ENCODE data around the gene EXOC2. TPM values are rescaled to one million over a fixed set of nuclear protein-coding genes. Genes with fewer than 3 reads are reported as not detected.

EXOC2 gene
- total RNA-seq, 1 donor from 2014 or later: 35.3 TPM

GRCh38 chr6:473356-473755, 219.6 kb downstream of the EXOC2 start:
- no peak for TF ChIP-seq CTCF (IDR thresholded peaks at IDR 0.05; ENCODE audit: insufficient read depth, low read length, poor library complexity, severe bottlenecking)
- H3K36me3 ChIP-seq (ENCODE audit: control insufficient read depth, insufficient read depth, low read length): no peaks in the 10 kb centered on the region
- no peak for DNase-seq (ENCODE audit: low read depth)
- peaks cover 3% of the 10 kb centered on the region for H3K27me3 ChIP-seq (ENCODE audit: control insufficient read depth, insufficient read depth, low read length)
- H3K4me3 ChIP-seq (ENCODE audit: low read depth, low read length): no peak overlapping the region

GRCh38 chr6:470901-471448, 222.0 kb downstream of the EXOC2 start:
- no peak for DNase-seq (ENCODE audit: low read depth)
- no peaks in the 10 kb centered on the region for H3K36me3 ChIP-seq (ENCODE audit: control insufficient read depth, insufficient read depth, low read length)
- no peak for TF ChIP-seq CTCF (IDR thresholded peaks at IDR 0.05; ENCODE audit: insufficient read depth, low read length, poor library complexity, severe bottlenecking)
- peaks cover 3% of the 10 kb centered on the region for H3K27me3 ChIP-seq (ENCODE audit: control insufficient read depth, insufficient read depth, low read length)
- H3K4me3 ChIP-seq (ENCODE audit: low read depth, low read length): no peak overlapping the region

DNA sequence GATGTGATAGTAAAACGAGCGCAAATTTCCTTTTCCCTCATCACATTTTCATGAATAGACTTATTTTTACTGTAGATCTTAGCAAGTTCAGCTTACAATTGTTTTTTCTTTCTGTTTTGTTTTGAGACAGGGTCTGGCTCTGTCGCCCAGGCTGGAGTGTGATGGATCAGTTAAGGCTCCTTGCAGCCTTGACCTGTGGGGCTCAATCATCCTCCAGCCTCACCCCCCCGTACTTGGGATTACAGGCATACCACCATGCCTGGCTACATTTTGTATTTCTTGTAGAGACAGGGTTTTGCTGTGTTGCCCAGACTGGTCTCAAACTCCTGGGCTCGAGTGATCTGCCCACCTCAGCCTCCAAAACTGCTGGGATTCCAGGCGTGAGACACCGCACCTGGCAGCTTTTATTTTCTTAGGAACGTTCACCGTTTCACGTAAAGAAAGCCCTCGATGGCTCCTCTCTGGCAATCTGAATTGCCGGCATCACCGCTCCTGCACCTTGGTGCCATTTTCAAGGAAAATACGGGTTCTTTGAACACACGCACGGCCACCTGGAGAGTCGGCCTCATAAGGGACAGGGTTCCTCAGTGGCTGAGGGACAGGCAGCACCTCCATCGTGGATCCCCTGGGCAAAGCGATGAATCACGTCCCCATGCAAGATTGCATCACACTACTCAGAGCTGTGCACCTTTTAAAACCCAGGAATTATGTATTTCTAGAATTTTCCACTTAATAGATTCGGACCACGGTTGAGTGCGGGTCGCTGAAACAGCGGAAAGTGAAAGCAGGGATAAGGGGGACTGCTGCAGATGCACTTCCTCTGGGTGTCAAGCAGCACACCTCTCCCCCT, 222.7 kb downstream of the EXOC2 start:
- DNase-seq (ENCODE audit: low read depth): no peak

GRCh38 chr6:467671-468082, 225.3 kb downstream of the EXOC2 start:
- no peak for DNase-seq (ENCODE audit: low read depth)
- TF ChIP-seq CTCF (IDR thresholded peaks at IDR 0.05; ENCODE audit: insufficient read depth, low read length, poor library complexity, severe bottlenecking): no peak
- H3K27me3 ChIP-seq (ENCODE audit: control insufficient read depth, insufficient read depth, low read length): peaks cover 2% of the 10 kb centered on the region
- no peak overlapping the region for H3K4me3 ChIP-seq (ENCODE audit: low read depth, low read length)
- H3K36me3 ChIP-seq (ENCODE audit: control insufficient read depth, insufficient read depth, low read length): no peaks in the 10 kb centered on the region

More for the DNA sequence above, 222.7 kb downstream of the EXOC2 start:
- Histone ChIP-seq H3K36me3 (ENCODE audit: control insufficient read depth, insufficient read depth, low read length) (no peaks in the 10 kb centered on the region), H3K27me3 (ENCODE audit: control insufficient read depth, insufficient read depth, low read length) (peaks cover 3% of the 10 kb centered on the region), H3K4me3 (ENCODE audit: low read depth, low read length) (no peak overlapping the region)
- no peak for TF ChIP-seq CTCF (IDR thresholded peaks at IDR 0.05; ENCODE audit: insufficient read depth, low read length, poor library complexity, severe bottlenecking)

- no peaks in the 10 kb centered on the region for H3K36me3 ChIP-seq (ENCODE audit: control insufficient read depth, insufficient read depth, low read length)
- H3K27me3 ChIP-seq (ENCODE audit: control insufficient read depth, insufficient read depth, low read length): peaks cover 2% of the 10 kb centered on the region
- no peak for TF ChIP-seq CTCF (IDR thresholded peaks at IDR 0.05; ENCODE audit: insufficient read depth, low read length, poor library complexity, severe bottlenecking)
- no peak overlapping the region for H3K4me3 ChIP-seq (ENCODE audit: low read depth, low read length)
- DNase-seq (ENCODE audit: low read depth): no peak
Measured at GRCh38 chr6:467111-467510, 225.8 kb downstream of the EXOC2 start.

Data from kidney epithelial cell (primary cell).